KMS-11 (cell line): ENCODE results near the gene ADCY3.

Experiments used
- H2AFZ ChIP-seq: fragments of 200-600 bp; sonication (generic); 2 replicates; pipeline ENCODE4 v1.6.1; 2016; ENCODE audit warnings: antibody characterized with exemption, mixed run types, low read depth
- H3K27ac ChIP-seq: fragments of 200-600 bp; sonication (generic); 2 replicates; pipeline ENCODE4 v1.6.1; 2016; ENCODE audit warnings: mild to moderate bottlenecking, mixed run types
- H3K27me3 ChIP-seq: fragments of 200-600 bp; sonication (generic); 2 replicates; pipeline ENCODE4 v1.6.1; 2017; ENCODE audit warnings: mild to moderate bottlenecking, low read depth, mixed run types, moderate library complexity; ENCODE audit not compliant: insufficient read depth
- H3K36me3 ChIP-seq: fragments of 200-600 bp; sonication (generic); 2 replicates; pipeline ENCODE4 v1.6.1; 2017; ENCODE audit warnings: mild to moderate bottlenecking, mixed run types; ENCODE audit not compliant: insufficient read depth
- H3K4me1 ChIP-seq: fragments of 200-600 bp; sonication (generic); 2 replicates; pipeline ENCODE4 v1.6.1; 2016; ENCODE audit warnings: mild to moderate bottlenecking, low read depth, mixed run types; ENCODE audit not compliant: poor library complexity, severe bottlenecking
- H3K4me2 ChIP-seq: fragments of 200-600 bp; sonication (generic); 2 replicates; pipeline ENCODE4 v1.7.0; 2016; ENCODE audit warnings: mild to moderate bottlenecking, mixed run types
- H3K4me3 ChIP-seq: fragments of 200-600 bp; sonication (generic); IDR thresholded peaks from 2 replicates; pipeline ENCODE4 v1.6.1; 2017; ENCODE audit warnings: low read depth, low read length, mixed read lengths; ENCODE audit not compliant: insufficient read depth
- H3K79me2 ChIP-seq: fragments of 200-600 bp; sonication (generic); 2 replicates; pipeline ENCODE4 v1.6.1; 2016; ENCODE audit warnings: low read depth, mixed run types; ENCODE audit not compliant: insufficient read depth
- H3K9ac ChIP-seq: fragments of 200-600 bp; sonication (generic); 2 replicates; pipeline ENCODE4 v1.6.1; 2016; ENCODE audit warnings: mild to moderate bottlenecking, mixed run types
- H4K20me1 ChIP-seq: fragments of 200-600 bp; sonication (generic); 2 replicates; pipeline ENCODE4 v1.6.1; 2016; ENCODE audit warnings: mild to moderate bottlenecking, mixed run types; ENCODE audit not compliant: insufficient read depth
- CTCF ChIP-seq: fragments of 200-600 bp; sonication (generic); conservative IDR thresholded peaks from 2 replicates; pipeline ENCODE4 v1.6.1; 2017; ENCODE audit warnings: low read depth, mild to moderate bottlenecking, antibody characterized with exemption, low read length, moderate library complexity, mixed read lengths

ADCY3 gene

GRCh38 chr2:24955232-24955631 lies 35.2 kb upstream of the ADCY3 start:
- TF ChIP-seq CTCF, result no peak
- 0 out of 2 replicates have a peak, but pooled peaks cover 4% of the 10 kb centered on the region for H3K36me3 ChIP-seq

GRCh38 chr2:24950102-24950501 lies 30.1 kb upstream of the ADCY3 start:
- H3K4me2 ChIP-seq, result no peak overlapping the region
- no peak for TF ChIP-seq CTCF
- no peak overlapping the region for H3K27ac ChIP-seq
- no peaks in the 10 kb centered on the region for H3K36me3 ChIP-seq
- H3K9ac ChIP-seq, result no peak overlapping the region
- no peak overlapping the region for H2AFZ ChIP-seq
- no peaks in the 10 kb centered on the region for H3K79me2 ChIP-seq
- no peaks in the 10 kb centered on the region for H3K4me1 ChIP-seq
- no peaks in the 10 kb centered on the region for H4K20me1 ChIP-seq
- H3K27me3 ChIP-seq, result no peaks in the 10 kb centered on the region
- H3K4me3 ChIP-seq, result no peak overlapping the region

More at GRCh38 chr2:24955232-24955631, 35.2 kb upstream of the ADCY3 start:
- Histone ChIP-seq H4K20me1 (no peaks in the 10 kb centered on the region), H3K79me2 (no peaks in the 10 kb centered on the region), H3K4me3 (no peak overlapping the region), H3K27me3 (no peaks in the 10 kb centered on the region), H3K4me2 (no peak overlapping the region), H3K27ac (no peak overlapping the region), H3K4me1 (no peaks in the 10 kb centered on the region), H3K9ac (no peak overlapping the region), H2AFZ (no peak overlapping the region)

GRCh38 chr2:24948506-24948905 lies 28.5 kb upstream of the ADCY3 start:
- TF ChIP-seq CTCF, result no peak
- Histone ChIP-seq H3K9ac (no peak overlapping the region), H3K4me3 (no peak overlapping the region), H3K4me1 (no peaks in the 10 kb centered on the region), H3K27ac (no peak overlapping the region), H2AFZ (no peak overlapping the region), H3K27me3 (no peaks in the 10 kb centered on the region), H3K4me2 (no peak overlapping the region), H4K20me1 (no peaks in the 10 kb centered on the region), H3K36me3 (no peaks in the 10 kb centered on the region), H3K79me2 (no peaks in the 10 kb centered on the region)

- no peaks in the 10 kb centered on the region for H3K4me1 ChIP-seq
- H3K27me3 ChIP-seq, result no peaks in the 10 kb centered on the region
- H3K4me2 ChIP-seq, result no peak overlapping the region
- no peak overlapping the region for H3K27ac ChIP-seq
- no peaks in the 10 kb centered on the region for H3K79me2 ChIP-seq
- no peak overlapping the region for H3K4me3 ChIP-seq
- H2AFZ ChIP-seq, result no peak overlapping the region
- no peak for TF ChIP-seq CTCF
- no peak overlapping the region for H3K9ac ChIP-seq
- H4K20me1 ChIP-seq, result no peaks in the 10 kb centered on the region
- no peaks in the 10 kb centered on the region for H3K36me3 ChIP-seq
Observed at GRCh38 chr2:24947561-24948157, 27.6 kb upstream of the ADCY3 start.
